ENCODE data around the gene DNAH17. TPM values are rescaled to one million over a fixed set of nuclear protein-coding genes. Genes with fewer than 3 reads are reported as not detected.

Gene DNAH17
- total and polyA plus RNA-seq, 2 donors (not counting 3 experiments of a cell fraction or from before 2014, with no cell fraction given), result not detected

- H3K9ac ChIP-seq (replicated peaks; ENCODE audit: extremely low read depth, insufficient read depth, low read length), result no peak overlapping the region
- ChIA-PET CTCF (no interaction called here), POLR2A (no interaction called here)
- H3K4me3 ChIP-seq (replicated peaks in 1 of 3; ENCODE audit: insufficient read depth in 1 of 3, low read depth in 1 of 3, low read length in 3 of 3), result no peak overlapping the region
- no peak overlapping the region for H2AFZ ChIP-seq (ENCODE audit: low read depth, low read length)
- no peak overlapping the region for H3K27ac ChIP-seq (ENCODE audit: insufficient read depth, low read depth, low read length)
- H3K9me1 ChIP-seq (replicated peaks; ENCODE audit: control insufficient read depth, extremely low read depth, insufficient read depth, low read length), result no peaks in the 10 kb centered on the region
- H3K4me1 ChIP-seq (ENCODE audit: control insufficient read depth, extremely low read depth, insufficient read depth, low read length), result no peaks in the 10 kb centered on the region
- H4K20me1 ChIP-seq (replicated peaks; ENCODE audit: control insufficient read depth, extremely low read depth, insufficient read depth, low read length), result no peaks in the 10 kb centered on the region
- DNase-seq (ENCODE audit: low read depth, low spot score) (no peak), FAIRE-seq (no peak)
- no peak overlapping the region for H3K4me2 ChIP-seq (ENCODE audit: insufficient read depth, low read length)
- BruUV-seq (replicated peaks), result no TSS peak
- no peaks in the 10 kb centered on the region for H3K27me3 ChIP-seq (ENCODE audit: control insufficient read depth in 2 of 2, insufficient read depth in 2 of 2, low read length in 2 of 2)
- no peaks in the 10 kb centered on the region for H3K9me3 ChIP-seq (replicated peaks; ENCODE audit: control insufficient read depth, insufficient read depth, low read length)
- intact Hi-C loops (cut with micrococcal nuclease) (no loop called here), dilution Hi-C loops (cut with MboI; ENCODE audit: extremely low pct_ligation_motif_present, low sequenced_read_pairs) (no loop called here)
- H3K79me2 ChIP-seq (ENCODE audit: control insufficient read depth, insufficient read depth, low read length), result no peaks in the 10 kb centered on the region
- H3K36me3 ChIP-seq (ENCODE audit: control insufficient read depth in 2 of 2, extremely low read depth in 1 of 2, insufficient read depth in 2 of 2, low read length in 2 of 2), result no peaks in the 10 kb centered on the region
- TF ChIP-seq POLR2A (IDR thresholded peaks at IDR 0.05; ENCODE audit: low read depth, low read length) (no peak), MYC (IDR thresholded peaks at IDR 0.05; ENCODE audit: low read depth, low read length) (no peak), GATA2 (IDR thresholded peaks at IDR 0.05; ENCODE audit: insufficient read depth, insufficient read length, low read depth, low read length) (no peak)
- TF ChIP-seq, protein P1, sequence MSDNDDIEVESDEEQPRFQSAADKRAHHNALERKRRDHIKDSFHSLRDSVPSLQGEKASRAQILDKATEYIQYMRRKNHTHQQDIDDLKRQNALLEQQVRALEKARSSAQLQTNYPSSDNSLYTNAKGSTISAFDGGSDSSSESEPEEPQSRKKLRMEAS (IDR thresholded peaks at IDR 0.05; ENCODE audit: insufficient read depth, insufficient read length), result no peak
Measured at GRCh38 chr17:78544881-78545755, 32.1 kb downstream of the DNAH17 start.

DNA sequence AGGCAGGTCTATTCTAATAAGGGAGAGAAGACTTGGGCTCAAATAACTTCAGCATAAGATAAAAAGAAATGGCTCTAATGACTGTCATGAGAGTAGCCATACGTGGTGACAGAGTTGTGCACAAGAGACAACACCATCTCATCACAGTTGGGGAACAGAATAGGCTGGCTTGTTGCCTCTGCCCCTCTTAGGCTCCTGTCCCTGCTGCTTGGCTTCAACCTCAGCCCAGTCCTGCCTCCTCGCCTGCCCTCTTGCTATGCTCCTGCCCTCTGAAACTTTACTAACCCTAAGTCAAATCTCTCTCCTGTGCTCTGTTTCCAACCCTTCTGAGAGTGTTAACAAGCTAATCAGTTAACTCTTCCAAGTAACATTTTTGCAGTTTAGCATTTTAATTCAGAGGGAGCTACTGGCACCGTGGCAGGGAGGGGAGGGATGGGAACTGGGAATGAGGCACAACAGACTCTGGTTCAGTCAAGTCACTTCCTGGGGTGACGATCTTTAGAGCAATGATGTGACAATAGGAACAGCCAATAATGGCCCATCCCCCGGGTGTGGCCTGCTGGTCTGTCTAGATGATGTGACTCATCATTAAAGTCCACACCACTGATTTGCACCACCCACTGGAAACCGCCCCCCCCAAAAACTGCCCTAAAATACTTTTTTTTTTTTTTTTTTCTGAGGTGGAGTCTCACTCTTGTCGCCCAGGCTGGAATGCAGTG lies 35.5 kb downstream of the DNAH17 start:
- Histone ChIP-seq H3K4me3 (replicated peaks in 1 of 3; ENCODE audit: insufficient read depth in 1 of 3, low read depth in 1 of 3, low read length in 3 of 3) (no peak overlapping the region), H4K20me1 (replicated peaks; ENCODE audit: control insufficient read depth, extremely low read depth, insufficient read depth, low read length) (no peaks in the 10 kb centered on the region), H3K27me3 (ENCODE audit: control insufficient read depth in 2 of 2, insufficient read depth in 2 of 2, low read length in 2 of 2) (no peaks in the 10 kb centered on the region), H3K27ac (ENCODE audit: insufficient read depth, low read depth, low read length) (no peak overlapping the region), H3K9ac (replicated peaks; ENCODE audit: extremely low read depth, insufficient read depth, low read length) (no peak overlapping the region), H3K4me2 (ENCODE audit: insufficient read depth, low read length) (no peak overlapping the region), H3K9me1 (replicated peaks; ENCODE audit: control insufficient read depth, extremely low read depth, insufficient read depth, low read length) (no peaks in the 10 kb centered on the region), H3K4me1 (ENCODE audit: control insufficient read depth, extremely low read depth, insufficient read depth, low read length) (no peaks in the 10 kb centered on the region), H2AFZ (ENCODE audit: low read depth, low read length) (no peak overlapping the region), H3K79me2 (ENCODE audit: control insufficient read depth, insufficient read depth, low read length) (no peaks in the 10 kb centered on the region), H3K9me3 (replicated peaks; ENCODE audit: control insufficient read depth, insufficient read depth, low read length) (no peaks in the 10 kb centered on the region), H3K36me3 (ENCODE audit: control insufficient read depth in 2 of 2, extremely low read depth in 1 of 2, insufficient read depth in 2 of 2, low read length in 2 of 2) (no peaks in the 10 kb centered on the region)
- CTCF ChIA-PET, result no interaction called here
- intact Hi-C loops (cut with micrococcal nuclease), result no loop called here
- no TSS peak for BruUV-seq (replicated peaks)
- TF ChIP-seq FOS (IDR thresholded peaks at IDR 0.05; ENCODE audit: borderline replicate concordance, insufficient read depth, low read length), result no peak
- no peak for TF ChIP-seq EZH2 (IDR thresholded peaks at IDR 0.05; ENCODE audit: borderline replicate concordance, low read depth, low read length, severe bottlenecking)
- TF ChIP-seq, protein P1 (IDR thresholded peaks at IDR 0.05; ENCODE audit: insufficient read depth, insufficient read length), result no peak
- no peak for TF ChIP-seq POLR2A (IDR thresholded peaks at IDR 0.05; ENCODE audit: low read depth, low read length)
- no peak for TF ChIP-seq JUN (IDR thresholded peaks at IDR 0.05; ENCODE audit: borderline replicate concordance, insufficient read depth, insufficient read length, low read depth)
- no peak for TF ChIP-seq GATA2 (IDR thresholded peaks at IDR 0.05; ENCODE audit: insufficient read depth, insufficient read length, low read depth, low read length)
- no peak for TF ChIP-seq MYC (IDR thresholded peaks at IDR 0.05; ENCODE audit: low read depth, low read length)
- DNase-seq (ENCODE audit: low read depth, low spot score), result no peak
- no peak for FAIRE-seq
- POLR2A ChIA-PET, result no interaction called here
- dilution Hi-C loops (cut with MboI; ENCODE audit: extremely low pct_ligation_motif_present, low sequenced_read_pairs), result no loop called here

All from endothelial cell of umbilical vein (primary cell).